ENCODE data around the gene CACNA1A.
A peak's percentile ranks its signal among the peaks of the same experiment; 100 is the strongest.

CACNA1A gene

DNA sequence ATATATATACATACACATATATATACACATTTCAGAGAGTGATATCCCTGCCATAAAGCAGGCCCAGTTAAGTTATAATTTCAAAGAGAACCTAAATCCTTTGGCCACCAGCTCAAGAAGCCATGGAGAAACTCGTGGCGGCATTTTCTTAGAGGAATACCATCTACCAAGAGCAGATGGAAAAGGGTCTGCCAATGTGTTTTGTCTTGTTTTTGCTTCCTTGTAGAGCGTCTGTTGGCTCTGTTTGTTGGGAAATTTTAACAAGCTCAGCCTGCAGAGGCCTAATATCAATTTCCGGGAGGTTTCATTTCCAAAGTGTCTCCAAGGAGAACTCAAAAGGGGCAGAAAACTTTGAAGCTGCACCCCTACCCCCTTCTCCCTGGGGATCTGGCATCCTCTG, 215.5 kb downstream of the CACNA1A start:
- H3K4me1 Mint-ChIP-seq = no peaks in the 10 kb centered on the region
- no peaks in the 10 kb centered on the region for H3K36me3 Mint-ChIP-seq
- no peak overlapping the region for H3K27ac Mint-ChIP-seq
- DNase-seq (no peak), ATAC-seq (replicated peaks) (no peak)
- H3K9me3 Mint-ChIP-seq = no peaks in the 10 kb centered on the region
- H3K27me3 Mint-ChIP-seq = peaks cover 5 to 17% of the 10 kb centered on the region in 2 donors
- no peak overlapping the region for H3K4me3 Mint-ChIP-seq

DNA sequence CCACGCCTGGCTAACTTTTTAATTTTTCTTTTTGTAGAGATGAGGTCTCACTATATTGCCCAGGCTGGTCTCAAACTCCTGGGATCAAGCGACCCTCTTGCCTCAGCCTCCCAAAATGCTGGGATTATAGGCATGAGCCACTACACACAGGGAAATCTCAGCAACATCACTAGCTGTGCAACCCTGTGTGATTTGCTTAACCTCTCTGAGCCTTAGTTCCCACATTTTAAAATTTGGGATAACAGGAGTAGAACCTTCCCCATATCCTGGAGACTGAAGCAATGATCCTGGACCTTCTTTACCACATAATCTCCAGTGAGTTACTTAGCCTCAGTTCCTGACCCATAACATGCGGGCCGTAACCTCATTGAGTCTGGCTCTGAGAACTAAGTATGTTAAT, 217.0 kb downstream of the CACNA1A start:
- Mint-ChIP-seq H3K36me3 (no peaks in the 10 kb centered on the region), H3K9me3 (no peaks in the 10 kb centered on the region), H3K27ac (no peak overlapping the region), H3K4me3 (no peak overlapping the region), H3K27me3 (peaks cover 4 to 17% of the 10 kb centered on the region in 2 donors), H3K4me1 (peaks cover 0 to 4% of the 10 kb centered on the region in 2 donors)
- no peak for DNase-seq
- no peak for ATAC-seq (replicated peaks)

DNA sequence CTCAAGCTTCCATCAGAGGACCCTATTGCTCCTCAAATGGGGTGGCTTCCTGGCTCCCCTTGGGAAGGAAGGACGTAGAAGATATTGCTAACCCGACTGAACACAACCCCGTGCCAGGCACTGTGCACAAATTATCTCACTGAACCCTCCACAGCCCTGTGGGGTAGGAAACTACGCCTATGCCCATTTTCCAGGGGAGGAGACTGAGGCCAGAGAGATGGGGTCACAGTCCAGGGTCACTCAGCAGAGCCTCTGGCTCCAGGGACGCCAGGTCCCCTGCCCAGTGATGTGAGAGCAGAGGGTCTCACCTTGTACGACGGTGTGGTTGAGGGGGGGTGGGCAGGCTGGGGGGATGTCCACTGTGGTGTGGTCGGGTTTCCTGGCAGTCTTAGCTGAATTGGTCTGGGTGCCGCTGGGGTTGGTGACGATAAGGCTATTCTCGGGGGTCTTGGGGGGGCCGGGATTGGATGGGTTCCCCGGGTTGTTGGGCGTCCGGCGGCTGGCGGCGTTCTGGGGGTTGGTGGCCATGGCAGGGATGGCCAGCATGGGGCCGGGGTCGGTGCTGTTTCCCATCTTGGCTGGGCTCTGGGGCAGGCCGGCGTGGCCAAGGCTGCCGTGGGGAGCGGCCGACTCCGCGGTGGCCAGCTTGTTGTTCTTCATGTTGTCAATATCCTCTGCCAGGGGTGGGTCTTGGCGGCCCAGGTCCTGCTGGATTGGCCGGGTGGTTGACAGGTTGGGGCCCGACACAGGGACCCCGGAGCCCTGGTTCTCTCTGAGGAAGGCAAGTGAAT, 219.9 kb downstream of the CACNA1A start:
- DNase-seq (no peak), ATAC-seq (replicated peaks) (no peak)
- no peaks in the 10 kb centered on the region for H3K36me3 Mint-ChIP-seq
- no peaks in the 10 kb centered on the region for H3K9me3 Mint-ChIP-seq
- H3K27me3 Mint-ChIP-seq = peaks cover 17 to 23% of the 10 kb centered on the region in 2 donors
- no peak overlapping the region for H3K4me3 Mint-ChIP-seq
- no peak overlapping the region for H3K27ac Mint-ChIP-seq
- H3K4me1 Mint-ChIP-seq = peaks cover under 1 to 11% of the 10 kb centered on the region in 2 donors

DNA sequence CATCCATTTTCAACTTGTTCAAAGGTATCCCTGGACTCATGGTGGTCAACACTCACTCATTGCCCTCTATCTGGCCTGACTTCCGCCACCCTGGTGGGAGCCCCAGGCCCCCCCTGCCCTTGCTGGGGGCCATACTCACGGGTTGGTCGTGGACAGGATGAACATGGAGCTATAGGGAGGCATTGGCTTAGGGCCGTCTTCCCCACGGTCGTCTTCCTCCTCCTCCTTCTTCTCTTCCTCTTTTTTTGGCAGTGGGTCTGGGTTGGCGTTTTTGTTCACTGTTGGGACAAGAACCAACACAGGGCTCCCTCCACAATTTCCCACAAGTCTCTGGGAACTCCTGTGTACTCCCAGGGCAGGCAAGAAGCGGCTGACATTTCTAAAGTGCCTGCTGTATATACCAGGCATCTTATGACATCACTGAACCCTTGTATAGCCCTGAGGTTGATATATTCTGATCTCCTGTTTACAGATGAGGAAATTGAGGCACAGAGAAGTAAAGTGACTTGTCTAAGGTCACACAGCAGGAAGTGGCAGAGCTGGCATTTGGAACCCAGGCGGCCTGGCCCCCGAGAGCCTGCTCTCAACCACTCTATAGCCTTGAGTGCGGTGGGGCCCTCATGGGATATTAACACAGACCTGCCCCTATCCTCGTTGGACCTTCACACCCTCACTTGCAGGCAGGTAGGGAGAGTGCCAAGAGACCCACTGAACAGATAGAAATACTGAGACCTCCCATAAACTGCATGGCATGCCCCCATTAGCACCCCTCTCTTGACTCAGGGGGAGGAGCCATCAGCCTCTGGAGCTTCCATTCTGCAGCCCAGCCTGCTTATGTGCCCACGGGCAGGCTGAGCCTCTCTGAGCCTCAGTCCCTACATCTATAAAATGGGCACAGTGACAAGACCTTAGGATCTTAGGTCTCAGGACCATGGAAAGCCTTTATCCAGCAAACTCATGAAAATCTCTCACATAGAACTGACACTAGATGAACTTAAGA, 221.1 kb downstream of the CACNA1A start:
- Mint-ChIP-seq H3K4me1 (peaks cover 2 to 13% of the 10 kb centered on the region in 2 donors), H3K27ac (no peak overlapping the region), H3K27me3 (peaks cover 24 to 29% of the 10 kb centered on the region in 2 donors), H3K36me3 (no peaks in the 10 kb centered on the region), H3K4me3 (no peak overlapping the region), H3K9me3 (no peaks in the 10 kb centered on the region)
- ATAC-seq (replicated peaks) = no peak
- DNase-seq = no peak

DNA sequence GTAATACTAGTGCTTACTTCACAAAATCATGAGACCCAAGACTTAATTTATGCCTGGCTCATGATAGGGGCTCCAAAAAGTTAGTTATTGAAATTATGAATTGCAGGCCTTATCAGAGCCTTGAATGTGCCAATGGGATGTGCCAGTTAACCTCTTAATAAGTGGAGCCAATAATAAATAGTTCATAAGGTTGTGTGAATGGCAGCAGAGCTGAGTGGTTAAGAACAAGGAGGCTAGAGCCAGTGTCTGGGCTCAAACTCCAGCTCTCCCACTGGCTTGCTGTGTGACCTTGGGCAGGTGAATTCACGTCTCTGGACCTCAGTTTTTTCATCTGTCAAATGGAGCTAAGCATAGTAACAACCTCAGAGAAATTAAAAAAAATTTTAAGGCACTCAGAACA, 222.4 kb downstream of the CACNA1A start:
- H3K27me3 Mint-ChIP-seq = peaks cover 26 to 32% of the 10 kb centered on the region in 2 donors
- ATAC-seq (replicated peaks) = no peak
- H3K27ac Mint-ChIP-seq = no peak overlapping the region
- peaks cover 2 to 13% of the 10 kb centered on the region in 2 donors for H3K4me1 Mint-ChIP-seq
- no peak overlapping the region for H3K4me3 Mint-ChIP-seq
- H3K9me3 Mint-ChIP-seq = no peaks in the 10 kb centered on the region
- DNase-seq = no peak
- H3K36me3 Mint-ChIP-seq = no peaks in the 10 kb centered on the region

DNA sequence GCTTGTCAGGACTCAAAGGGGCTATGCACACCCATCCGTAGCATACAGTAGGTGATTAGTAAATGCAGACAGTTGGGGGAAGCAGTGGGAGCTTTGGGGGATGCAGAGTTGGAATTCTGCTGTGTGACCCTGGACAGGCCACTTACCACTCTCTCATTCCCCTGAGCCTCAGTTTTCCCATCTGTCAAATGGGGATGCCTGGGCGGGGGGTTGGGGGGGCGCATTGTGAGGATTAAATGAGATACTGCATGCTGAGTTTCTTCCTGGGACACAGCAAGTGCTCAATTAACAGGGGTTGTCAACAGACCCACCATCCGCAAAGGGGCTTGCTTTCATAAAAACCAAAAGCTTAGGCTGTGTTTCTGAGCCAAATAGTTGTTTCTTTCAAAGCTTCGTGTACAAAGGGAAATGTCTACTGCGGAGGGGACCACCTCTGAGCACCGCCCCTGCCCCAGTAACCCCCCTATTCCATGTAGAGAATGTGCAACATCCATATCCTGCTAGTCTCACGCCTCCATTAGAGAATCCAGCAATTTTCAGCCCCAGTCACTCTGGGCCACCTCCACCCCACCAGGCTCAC, 223.7 kb downstream of the CACNA1A start:
- no peak for DNase-seq
- H3K27me3 Mint-ChIP-seq = peaks cover 33 to 36% of the 10 kb centered on the region in 2 donors
- H3K27ac Mint-ChIP-seq = no peak overlapping the region

DNA sequence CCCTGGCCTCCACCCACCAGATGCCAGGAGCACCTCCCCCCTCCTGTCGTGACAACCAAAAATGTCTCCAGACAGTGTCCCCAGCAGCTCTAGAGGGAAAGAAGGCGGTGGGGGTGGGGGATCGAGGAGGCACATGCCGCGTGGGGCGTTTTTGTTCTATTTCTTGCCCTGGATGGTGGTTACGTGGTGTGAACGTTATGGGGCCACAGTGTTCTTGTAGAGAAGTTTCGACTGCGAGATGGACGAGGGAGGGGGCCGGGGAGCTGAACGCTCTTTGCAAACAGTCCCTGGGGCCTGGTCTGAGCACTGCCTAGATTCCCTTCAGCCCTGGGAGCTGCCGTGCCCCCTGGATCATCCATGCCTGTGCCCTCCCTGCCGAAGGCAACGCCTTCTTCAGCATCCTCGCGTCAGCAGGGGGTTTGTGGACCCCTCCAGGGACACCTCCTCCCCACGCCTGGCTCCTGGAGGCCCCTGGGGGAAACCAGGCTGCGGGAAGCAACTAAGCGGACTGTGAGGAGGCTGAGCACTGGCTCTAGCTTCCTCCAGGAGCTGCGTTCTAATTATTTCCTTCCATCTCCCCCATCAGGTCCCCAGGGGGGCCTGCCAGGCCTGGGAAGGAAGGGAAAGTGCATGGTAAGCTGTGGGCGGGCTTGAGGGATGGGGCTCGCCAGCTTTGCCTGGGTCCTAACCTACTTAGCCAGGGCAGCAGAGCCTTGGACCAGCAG, 224.6 kb downstream of the CACNA1A start:
- Mint-ChIP-seq H3K27me3 (peaks cover 33 to 36% of the 10 kb centered on the region in 2 donors), H3K4me3 (no peak overlapping the region)

More for the DNA sequence above, 223.7 kb downstream of the CACNA1A start:
- no peak overlapping the region for H3K4me3 Mint-ChIP-seq
- H3K9me3 Mint-ChIP-seq = peaks cover 0 to 2% of the 10 kb centered on the region in 2 donors
- H3K4me1 Mint-ChIP-seq = peaks cover 7 to 19% of the 10 kb centered on the region in 2 donors
- no peaks in the 10 kb centered on the region for H3K36me3 Mint-ChIP-seq
- no peak for ATAC-seq (replicated peaks)

DNA sequence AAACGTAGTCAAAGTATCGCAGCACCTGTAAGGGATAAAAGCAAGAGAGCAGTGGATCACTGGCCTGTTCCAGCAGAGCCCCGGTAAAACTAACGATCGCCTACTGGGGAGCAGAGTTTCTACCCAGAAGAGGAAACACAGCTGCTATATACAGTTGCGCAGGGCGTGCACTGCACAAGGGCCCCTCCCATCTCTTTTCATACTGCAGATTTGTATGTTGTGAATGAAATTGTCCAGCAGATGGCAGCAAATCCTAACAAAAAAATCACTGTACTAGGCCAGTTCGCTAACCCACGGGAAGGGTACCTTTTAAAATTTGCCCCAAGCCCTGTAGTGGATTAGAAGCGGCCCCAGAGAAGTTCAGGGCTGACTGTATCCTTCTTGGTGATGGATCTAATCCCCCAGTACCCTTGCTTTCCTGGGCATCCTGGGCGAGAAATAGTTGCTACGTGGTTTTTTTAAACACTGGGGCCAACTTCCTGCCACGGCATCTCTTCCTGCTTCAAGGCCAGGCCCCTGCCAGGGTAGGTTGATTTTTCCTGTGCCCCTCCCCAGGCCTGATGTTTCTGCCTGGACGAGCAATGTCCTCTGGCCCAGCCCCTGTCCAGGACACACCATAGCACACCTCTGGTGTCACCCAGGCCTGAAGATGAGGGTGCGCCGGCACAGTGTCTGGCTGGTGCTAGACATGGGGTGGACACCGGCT, 229.0 kb downstream of the CACNA1A start:
- peak; percentile 70 for DNase-seq
- no peaks in the 10 kb centered on the region for H3K36me3 Mint-ChIP-seq
- peaks cover 2 to 3% of the 10 kb centered on the region in 2 donors for H3K9me3 Mint-ChIP-seq
- peaks cover 24 to 28% of the 10 kb centered on the region in 2 donors for H3K27me3 Mint-ChIP-seq
- peak overlapping the region in 1 of 2 donors; percentile 43 for H3K4me3 Mint-ChIP-seq
- ATAC-seq (replicated peaks) = peak; percentile 97 to 99
- peak overlapping the region; percentile 1 for H3K27ac Mint-ChIP-seq
- H3K4me1 Mint-ChIP-seq = peaks cover 12 to 14% of the 10 kb centered on the region in 2 donors

More for the DNA sequence above, 224.6 kb downstream of the CACNA1A start:
- peaks cover 0 to 2% of the 10 kb centered on the region in 2 donors for H3K9me3 Mint-ChIP-seq
- DNase-seq = no peak
- ATAC-seq (replicated peaks) = no peak
- H3K4me1 Mint-ChIP-seq = peaks cover 8 to 19% of the 10 kb centered on the region in 2 donors
- H3K36me3 Mint-ChIP-seq = no peaks in the 10 kb centered on the region
- peak overlapping the region; percentile 22 for H3K27ac Mint-ChIP-seq

DNA sequence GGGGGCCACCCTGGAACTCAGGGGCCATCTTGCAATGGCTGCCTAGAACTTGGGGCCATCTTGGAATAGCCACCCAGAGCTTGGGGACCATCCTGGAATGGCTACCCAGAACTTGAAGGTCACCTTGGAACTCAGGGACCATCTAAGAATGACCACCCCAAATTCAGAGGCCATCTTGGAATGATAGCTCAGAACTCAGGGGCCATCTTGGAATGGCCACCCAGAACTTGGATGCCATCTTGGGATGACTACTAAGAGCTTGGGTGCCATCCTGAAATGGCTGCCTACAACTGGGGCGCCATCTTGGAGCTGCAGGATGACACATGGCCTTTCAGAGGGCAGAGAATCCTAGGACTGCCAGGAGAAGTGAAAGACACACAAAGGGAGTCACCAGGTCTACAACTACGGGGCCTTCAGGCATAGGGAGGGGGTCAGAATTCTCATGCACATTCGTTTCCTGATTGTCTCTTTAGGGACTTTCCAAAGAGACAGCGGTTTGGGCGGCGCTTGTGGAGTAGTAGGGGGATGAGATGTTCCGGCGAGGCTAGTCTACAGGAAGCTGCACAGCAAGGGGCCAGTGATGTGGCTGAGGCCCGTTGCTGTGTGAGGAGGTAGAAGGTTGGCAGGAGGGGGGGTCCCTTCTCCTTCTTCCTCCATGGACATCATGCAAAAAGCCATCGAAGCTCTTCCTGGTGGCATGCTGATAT, 231.1 kb downstream of the CACNA1A start:
- Mint-ChIP-seq H3K9me3 (peaks cover 2 to 4% of the 10 kb centered on the region in 2 donors), H3K27me3 (peaks cover 14% of the 10 kb centered on the region in 2 donors), H3K27ac (no peak overlapping the region), H3K4me3 (no peak overlapping the region), H3K36me3 (no peaks in the 10 kb centered on the region), H3K4me1 (peaks cover 6 to 10% of the 10 kb centered on the region in 2 donors)
- DNase-seq (no peak), ATAC-seq (replicated peaks) (no peak)

DNA sequence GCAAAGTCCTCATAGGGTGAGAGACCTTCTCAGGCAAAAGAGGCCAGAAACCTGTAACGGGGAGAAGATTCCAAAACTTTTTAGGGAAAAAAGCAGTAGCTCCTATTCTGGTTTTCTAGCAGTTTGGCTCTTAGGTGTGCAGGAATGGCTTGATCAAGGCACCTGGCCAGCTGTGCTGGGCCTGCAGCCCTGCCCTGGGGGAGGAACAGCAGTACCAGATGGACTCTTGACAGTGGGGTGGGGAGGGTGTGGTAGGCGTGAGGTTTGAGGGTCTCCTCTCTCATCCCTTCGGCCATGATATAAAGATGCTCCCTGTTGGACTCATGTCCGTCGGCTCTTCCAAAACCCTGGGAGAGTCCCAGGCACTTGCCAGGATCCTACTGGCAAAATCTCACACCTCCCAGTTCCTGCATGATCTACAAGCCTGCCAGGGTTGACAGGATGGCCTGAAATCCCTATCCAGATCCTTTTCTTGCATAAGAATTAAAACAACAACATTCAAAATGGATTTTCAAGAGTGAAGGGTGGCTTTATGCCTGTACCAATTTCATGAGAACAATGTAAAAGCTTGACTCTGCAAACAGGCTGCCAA, 235.7 kb downstream of the CACNA1A start:
- Mint-ChIP-seq H3K36me3 (no peaks in the 10 kb centered on the region), H3K27ac (no peak overlapping the region), H3K4me1 (no peaks in the 10 kb centered on the region), H3K4me3 (no peak overlapping the region), H3K27me3 (peaks cover 8 to 10% of the 10 kb centered on the region in 2 donors), H3K9me3 (peaks cover 0 to 4% of the 10 kb centered on the region in 2 donors)
- DNase-seq (no peak), ATAC-seq (replicated peaks) (no peak)

DNA sequence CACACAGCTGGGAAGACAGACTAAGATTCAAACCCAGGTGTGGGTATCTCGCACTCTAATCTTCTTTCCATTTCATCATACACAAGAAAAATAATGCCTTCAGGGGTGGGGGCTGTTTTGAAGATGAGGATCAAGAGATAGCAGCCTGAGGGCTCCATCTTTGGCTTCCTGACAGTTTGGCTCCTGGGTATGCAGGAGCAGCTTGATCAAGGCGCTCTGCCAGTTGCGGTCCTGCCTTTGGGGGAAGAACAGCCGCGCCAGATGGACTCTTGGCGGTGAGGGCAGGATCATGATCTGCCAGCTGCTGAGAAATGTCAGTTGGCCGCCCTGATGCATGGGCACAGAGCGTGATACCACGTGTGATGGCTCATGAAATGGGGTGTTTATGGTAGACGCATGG, 236.9 kb downstream of the CACNA1A start:
- Mint-ChIP-seq H3K4me1 (no peaks in the 10 kb centered on the region), H3K27me3 (peaks cover 8 to 11% of the 10 kb centered on the region in 2 donors), H3K9me3 (peaks cover 0 to 4% of the 10 kb centered on the region in 2 donors), H3K4me3 (no peak overlapping the region), H3K36me3 (no peaks in the 10 kb centered on the region), H3K27ac (no peak overlapping the region)
- DNase-seq (no peak), ATAC-seq (replicated peaks) (no peak)

DNA sequence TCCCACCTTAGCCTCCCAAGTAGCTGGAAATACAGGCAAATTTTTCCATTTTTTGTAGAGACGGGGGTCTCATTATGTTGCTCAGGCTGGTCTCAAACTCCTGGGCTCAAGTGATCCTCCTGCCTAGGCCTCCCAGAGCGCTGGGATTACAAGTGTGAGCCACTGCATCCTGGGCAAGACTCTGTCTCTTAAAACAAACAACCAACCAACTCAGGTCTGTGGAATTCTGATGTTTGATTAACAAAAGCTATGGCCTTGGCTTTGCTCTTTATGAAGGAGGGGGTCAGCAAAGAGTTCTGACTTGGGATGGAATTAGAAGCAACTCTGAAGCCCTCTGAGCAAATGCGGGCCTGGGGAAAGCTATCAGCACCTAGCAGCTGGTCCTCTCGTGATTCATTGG, 238.4 kb downstream of the CACNA1A start:
- H3K4me1 Mint-ChIP-seq = no peaks in the 10 kb centered on the region
- no peaks in the 10 kb centered on the region for H3K36me3 Mint-ChIP-seq
- no peak overlapping the region for H3K27ac Mint-ChIP-seq
- H3K27me3 Mint-ChIP-seq = peaks cover 8 to 16% of the 10 kb centered on the region in 2 donors
- peaks cover 0 to 4% of the 10 kb centered on the region in 2 donors for H3K9me3 Mint-ChIP-seq
- no peak for DNase-seq
- no peak for ATAC-seq (replicated peaks)
- no peak overlapping the region for H3K4me3 Mint-ChIP-seq
